ENCODE measurements around the gene SBK2.
"Not testable (repeated sequence)": the region's sequence is repeated elsewhere in the genome, so short reads cannot be mapped to it uniquely, and the experiment has no call there.

SBK2 gene

DNA sequence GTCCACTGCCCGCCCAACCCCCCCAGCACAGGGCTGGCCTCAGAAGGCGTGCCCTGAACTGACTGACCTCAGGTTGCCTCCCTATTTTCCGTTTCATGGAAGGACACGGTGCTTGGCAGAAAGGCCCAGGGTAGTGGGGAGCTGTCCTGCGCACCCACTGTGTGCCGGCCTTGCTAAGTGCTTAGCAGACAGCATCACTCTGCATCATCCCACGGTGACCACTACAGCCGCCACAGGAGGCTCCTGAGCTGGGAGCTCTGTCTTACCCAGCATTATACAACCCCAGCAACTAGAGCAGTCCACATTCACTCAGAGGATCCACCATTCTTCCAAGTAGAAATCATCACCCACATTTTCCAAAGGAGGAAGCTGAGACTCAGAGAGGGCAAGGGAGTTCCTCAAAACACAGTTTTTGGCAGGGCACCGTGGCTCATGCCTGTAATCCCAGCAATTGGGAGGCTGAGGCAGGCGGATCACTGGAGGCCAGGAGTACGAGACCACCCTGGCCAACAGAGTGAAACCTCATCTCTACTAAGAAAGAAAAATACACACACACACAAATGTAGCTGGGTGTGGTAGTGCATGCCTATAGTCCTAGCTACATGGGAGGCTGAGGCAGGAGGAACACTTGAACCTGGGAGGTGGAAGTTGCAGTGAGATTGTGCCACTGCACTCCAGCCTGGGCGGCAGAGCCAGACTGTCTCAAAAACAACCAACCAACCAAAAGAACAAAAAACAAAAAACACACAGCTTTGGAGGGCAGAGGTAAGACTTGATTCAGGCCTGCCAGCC is 1.6 kb downstream of the SBK2 start:
- DNase-seq, result no peak

DNA sequence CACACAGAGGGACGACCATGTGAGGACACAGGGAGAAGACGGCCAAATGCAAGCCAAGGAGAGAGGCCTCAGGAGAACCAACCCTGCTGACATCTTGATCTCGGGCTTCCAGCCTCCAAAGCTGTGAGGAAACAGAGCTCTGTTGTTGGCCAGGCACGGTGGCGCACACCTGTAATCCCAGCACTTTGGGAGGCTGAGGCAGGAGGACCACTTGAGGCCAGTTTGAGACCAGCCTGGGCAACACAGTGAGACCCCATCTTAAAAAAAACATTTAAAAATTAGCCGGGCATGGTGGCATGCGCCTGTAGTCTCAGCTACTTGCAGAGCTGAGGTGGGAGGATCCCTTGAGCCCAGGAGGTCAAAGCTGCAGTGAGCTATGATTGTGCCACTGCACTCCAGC is 2.7 kb downstream of the SBK2 start:
- not testable (repeated sequence) for DNase-seq

DNA sequence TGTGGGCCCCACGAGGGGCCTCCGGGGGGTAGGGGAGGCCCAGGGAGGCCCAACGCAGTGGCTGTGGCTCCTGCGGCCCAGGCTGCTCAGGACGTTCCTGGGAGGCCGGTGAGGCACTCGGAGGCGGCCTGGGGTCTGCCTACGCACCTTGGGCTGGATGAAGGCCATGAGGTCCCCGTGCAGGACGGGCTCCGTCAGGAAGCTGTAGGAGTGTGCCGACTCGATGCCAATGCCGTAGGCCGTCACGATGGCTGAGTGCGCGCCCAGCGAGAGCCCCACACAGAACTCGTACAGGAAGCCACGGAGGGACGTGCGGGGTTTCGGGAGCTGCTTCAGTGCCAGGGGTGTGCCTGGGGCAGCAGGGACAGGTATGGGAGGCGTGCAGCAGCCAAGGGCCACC is 5.9 kb downstream of the SBK2 start:
- no peak for DNase-seq

DNA sequence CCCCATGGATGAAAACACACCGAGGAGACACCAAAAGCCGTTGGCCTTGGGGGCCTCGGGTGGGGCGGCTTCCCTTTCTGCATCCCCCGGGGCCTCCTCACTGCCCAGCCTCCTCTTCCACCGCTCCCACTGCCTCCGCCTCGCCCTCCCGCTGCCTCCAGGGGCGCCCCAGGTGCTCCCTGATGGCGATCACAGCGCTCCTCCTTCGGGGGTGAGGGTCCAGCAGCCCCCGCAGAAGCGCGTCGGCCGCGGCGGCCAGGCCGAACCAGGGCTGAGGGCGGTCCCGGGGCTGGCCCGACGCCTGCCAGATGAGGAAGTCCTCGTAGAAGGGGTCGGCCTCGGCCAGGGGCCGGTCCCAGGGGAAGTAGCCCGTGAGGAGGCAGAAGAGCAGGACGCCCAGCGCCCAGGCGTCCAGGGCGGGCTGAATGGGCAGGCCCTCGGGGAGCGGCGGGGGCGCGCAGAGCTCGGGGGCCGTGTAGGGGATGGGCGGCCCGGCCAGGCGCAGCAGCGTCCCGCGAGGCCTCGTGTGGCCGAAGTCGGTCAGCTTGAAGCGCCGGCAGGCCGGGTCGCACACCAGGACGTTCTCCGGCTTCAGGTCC is 7.2 kb downstream of the SBK2 start:
- no peak for DNase-seq

DNA sequence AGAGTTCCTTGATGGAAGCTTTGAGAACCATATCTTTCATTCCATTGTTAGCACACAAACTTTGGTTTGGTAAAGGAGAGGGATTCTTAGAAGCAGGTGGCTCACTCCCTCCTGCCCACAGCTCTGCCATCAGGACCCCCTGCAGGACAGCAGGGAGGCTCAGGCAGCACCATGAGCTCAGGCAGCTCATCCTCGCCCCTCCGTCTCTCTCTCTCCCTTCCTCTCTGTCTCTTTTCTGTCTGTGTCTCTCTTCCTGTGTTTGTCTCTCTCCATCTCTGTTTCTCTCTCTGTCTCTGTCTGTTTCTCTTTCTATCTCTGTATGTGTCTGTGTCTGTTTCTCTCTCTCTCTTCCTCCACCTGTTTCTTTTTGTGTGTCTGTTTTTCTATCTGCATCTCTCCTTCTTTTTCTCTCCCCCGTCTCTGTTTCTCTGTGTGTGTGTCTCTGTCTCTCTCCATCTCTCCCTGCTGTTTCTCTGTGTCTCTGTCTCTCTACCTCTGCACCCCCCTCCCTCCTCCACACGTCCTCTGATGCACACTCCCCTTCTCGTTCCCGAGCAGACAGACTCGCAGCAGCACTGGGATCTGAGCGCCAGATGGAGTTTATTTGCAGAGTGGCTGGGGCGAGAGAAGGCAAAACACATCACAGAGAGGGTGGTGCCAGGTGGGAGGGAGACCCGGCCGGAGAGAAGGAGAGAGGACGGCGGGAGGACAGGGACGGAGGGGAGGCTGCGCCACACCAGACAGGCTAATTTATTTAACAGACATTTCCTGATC is 8.7 kb downstream of the SBK2 start:
- DNase-seq, result no peak

DNA sequence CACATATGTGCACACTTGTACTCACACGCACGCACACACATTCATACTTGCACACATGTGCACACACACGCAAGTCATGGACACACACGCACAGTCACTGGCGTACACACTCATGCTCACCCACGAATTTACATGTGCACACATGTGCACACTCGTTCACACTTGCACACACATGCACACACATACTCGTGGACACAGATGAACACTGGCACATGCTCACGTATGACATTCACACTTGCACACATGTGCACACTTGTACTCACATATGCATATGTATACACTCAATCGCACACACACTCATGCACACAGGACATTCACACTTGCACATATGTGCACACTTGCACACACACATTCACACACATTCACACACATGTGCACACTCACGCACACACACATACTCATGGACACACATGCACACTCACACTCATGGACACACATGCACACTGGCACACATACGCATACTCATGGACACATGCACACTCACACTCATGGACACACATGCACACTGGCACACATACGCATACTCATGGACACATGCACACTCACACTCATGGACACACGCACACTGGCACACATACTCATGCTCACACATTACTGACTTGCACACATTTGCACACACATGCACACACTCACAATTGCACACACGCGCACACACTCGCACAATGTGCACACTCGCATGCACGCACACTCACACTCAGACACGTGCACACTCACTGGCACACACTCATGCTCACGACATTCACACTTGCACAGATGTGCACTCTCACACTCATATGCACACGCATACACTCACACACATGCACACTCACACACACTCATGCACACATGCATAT is 9.5 kb downstream of the SBK2 start:
- no peak for DNase-seq

DNA sequence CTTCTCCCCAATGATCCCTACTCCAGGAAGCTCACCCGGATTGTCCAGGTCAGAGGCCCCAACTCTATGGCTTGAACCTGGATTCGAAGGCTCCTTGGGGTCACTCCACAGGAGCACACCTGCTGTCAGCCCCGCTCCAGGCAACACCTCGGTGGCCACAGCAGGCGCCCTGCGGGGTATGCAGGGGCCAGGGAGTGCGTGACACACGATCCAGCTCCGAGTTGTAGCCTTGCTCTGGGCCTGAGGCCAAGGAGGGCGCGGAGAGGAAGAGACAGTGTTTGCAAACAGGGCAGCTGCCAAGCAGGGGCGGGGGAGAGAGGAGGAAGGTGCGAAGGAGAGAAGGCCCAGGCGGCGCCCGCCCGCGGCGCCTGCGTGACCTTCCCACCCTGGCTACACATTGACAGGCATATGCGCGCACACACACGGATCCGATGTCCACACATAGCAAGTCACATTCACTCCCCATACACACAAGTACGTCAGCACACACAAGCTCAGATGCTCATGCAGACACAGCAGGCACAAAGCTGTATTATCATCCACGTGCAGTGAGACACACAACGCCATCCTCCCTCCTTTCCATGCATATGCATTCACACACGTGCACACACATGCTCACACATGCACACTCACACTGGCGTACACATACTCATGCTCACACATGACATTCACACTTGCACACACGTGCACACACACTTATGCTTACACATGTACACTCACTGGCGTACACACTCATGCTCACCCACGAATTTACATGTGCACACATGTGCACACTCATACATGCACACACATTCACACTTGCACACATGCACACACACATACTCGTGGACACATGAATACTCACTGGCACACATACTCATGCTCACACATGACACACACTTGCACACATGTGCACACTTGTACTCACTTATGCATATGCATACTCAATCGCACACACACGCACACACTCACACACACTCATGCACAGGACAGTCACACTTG is 10.4 kb downstream of the SBK2 start:
- DNase-seq, result peak; percentile 71

DNA sequence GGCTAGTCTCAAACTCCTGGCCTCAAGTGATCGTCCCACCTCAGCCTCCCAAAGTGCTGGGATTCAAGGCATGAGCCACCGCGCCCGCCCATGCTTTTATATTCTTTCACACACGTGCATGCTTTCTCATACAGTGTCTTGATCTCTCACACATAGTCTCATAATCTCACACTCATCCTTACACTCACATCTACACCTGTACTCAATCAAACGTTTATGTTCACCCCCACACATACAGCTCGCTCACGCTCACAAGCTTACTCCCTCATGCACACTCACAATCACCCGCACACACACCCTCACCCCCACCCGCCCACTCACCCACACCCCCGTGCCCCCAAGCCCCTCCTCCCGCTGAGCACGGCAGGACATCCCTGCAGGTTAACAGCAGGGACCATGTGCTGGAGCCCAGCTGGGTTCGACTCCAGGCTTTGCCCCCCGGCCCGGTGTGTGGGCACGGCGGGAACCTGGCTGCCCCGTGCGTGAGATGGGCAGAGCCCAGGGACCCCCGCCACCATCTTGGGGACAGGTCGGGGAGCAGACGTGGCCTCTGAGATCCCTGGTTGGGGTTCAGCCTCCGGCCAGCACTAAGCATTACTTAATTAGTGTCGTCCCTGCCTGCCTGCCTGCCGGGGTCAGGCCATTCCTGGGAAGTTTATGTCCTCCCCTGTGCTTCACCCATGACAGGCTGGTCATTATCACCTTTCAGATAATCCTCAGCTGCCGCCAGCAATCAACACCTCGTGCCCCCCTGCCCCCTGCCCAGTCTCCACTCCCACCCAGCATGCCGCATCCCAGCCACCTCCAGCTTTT is 11.4 kb downstream of the SBK2 start:
- no peak for DNase-seq

DNA sequence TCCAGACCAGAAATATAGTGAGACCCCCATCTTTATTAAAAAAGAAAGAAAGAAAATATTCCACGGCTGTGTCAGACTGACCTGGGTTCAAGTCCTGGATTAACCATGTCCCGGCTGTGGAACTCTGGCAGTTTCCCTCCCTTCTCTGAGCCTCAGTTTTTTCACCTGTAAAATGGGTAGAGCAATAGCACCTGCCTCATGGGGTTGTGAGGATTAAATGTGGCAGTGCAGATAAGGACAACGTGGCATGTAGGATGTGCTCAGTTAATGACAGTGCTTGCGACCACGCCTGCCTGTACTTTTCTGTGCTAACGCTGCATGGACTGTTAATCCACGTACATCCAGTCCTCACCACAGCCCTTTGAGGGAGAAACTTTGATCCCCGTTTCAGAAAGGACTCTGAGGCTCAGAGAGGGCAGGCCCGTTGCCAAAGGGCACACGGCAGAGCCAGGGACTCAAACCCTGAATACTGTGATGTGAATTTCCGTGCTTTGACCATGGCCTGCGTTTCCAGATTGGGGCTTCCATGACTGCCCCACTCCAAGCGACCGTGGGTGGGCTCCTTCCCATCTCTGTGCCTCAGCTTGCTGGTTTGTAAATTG is 16.1 kb downstream of the SBK2 start:
- no peak for DNase-seq

DNA sequence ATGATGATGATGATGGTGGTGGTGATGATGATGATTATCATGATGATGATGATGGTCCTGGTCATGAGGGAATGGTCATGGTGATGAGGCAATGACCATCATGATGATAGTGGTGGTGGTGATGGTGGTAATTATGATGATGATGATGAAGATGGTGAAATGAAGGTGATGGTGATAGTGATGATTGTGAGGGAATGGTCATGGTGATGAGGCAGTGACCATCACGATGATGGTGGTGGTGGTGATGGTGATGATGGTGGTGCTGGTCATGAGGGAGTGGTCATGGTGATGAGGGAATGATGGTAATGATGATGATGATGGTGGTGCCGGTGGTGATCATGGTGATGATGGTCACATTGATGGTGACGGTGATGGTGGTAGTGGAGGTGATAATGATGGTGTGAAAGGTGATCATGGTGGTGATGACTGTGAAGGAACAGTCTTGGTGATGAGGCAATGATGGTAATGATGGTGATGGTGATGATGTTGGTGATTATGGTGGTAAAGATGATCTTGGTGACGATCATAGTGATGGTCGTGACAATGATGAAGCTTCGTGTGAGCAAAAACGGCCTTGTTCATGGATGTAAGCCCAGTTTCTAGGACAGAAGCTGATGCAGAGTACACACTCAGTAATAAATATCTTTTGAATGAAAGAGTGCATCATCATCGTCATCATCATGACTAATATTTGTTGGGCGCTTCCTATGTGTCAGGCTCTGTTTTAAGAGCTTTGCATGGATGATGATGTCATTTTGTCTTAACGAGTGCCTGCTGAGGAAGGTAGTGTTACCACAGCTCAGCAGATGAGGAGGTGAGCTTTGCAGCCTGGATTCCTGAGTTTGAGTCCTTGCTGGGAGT is 17.3 kb downstream of the SBK2 start:
- DNase-seq, result no peak

DNA sequence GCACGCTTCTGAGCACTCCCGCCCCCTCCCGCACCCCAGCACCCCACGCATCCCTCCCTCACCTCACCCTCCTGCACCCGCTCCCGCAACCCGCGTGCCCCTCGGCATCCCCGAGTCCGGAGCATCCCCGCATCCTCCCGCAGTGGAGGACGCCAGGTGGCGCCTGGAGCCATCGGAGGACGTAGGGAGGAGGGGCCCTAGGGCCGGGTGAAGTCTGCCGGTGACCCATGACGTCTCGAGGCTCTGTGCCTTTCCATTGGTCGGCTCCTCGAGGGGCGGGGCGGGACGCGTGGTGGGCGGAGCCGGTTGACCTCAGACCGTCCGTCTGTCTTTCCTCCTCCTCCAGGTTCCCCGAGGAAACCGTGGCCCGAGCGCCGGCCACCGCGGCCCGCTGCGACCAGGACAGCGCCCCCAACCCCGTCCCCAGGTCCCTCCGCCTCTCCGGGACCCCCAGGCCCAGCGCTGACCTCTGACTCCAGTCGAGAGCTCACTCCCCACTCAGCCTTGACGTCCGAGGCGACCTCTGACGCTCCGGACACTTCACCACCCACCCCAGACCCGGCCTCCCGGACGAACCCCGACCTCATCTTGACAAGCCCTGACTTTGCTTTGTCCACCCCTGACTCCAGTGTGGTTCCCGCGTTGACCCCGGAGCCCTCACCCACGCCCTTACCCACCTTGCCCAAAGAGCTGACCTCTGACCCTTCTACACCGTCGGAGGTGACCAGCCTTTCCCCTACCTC is 19.9 kb downstream of the SBK2 start:
- DNase-seq, result peak; percentile 83

DNA sequence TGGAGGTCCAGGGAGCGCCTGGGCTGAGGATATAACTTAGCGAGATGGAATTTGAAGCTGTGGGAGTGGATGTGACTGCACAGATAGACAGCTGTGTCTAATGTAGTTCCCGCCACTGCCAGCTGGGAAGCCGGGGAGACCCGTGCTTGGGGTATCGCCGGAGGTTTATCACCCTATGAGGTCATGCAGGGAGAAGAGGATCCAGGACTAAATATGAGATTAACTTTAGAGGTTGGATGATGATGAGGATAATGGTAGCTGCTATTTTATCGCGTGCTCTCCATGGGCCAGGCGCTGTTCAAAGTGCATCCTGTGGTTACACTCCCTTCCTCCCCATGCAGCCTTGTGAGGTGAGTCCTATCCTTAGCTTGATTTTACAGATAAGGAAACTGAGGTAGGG is 28.8 kb downstream of the SBK2 start:
- no peak for DNase-seq

DNA sequence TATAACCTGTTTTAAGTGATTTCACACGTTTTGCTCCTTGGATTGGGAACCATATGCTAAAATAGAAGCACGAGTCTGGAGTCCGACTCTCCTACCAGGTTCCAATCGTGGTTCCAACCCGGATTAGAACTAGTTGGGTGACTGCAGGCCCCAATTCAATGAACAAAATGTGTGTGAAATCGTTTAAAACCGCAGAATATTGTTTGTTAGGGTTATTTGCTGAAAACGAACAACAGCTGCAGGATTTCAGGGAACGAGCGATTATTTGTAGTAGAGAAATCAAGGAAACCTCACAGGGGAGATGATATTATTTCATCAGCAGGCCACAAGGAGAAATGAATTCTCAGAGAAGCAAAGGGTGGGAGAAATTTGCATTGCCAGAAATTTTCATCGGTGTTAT is 32.0 kb downstream of the SBK2 start:
- no peak for DNase-seq

DNA sequence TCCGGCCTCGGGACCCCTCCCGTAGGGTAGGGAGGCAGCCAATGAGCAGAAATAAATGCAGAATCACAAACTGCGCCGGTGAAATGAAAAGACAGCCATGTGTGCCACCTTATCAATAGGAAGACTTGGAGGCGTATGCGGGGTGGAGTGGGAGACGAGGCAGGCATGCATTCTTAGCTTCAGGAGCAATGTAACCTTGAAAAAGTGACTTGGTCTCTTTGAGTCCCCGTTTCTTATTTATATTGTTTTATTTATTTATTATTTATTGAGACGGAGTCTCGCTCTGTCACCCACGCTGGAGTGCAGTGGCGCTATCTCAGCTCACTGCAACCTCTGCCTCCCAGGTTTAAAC is 32.7 kb downstream of the SBK2 start:
- DNase-seq, result no peak

DNA sequence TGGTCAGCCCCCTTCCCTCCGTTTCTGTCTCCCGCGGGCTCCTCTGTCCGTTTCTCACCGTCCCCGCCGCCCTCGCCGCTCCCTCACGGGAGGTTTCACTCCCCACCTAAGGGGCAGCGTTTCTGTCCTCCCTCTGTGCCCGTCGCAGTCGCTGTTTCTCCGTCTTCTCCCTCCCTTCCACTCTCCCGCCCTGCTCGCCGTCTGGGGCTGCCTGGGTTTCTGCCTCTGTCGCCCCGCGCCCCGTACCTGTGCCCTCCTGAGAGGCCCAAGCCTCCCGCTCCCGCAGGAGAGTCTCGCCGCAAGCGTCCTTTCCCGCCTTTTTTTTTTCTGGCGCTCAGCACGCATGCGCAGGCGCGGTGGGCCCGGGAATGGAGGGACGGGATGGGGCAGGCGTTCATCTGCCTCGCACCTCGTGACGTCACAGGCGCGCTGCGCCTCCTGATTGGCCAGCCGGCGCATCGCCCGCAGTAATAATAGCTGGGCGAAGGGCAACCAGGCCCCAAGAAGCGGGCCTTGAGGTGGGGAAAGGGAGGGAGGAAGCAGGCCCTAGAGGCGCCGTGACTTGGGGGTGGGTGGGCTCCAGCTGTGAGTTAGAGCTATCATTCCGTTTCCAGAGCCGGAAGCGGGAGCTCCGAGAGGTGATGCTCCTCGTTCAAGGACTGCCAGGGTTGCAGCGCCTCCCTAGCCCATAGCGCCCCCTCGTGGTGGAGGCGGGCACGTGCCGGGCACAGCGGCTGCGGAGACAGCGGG is 33.3 kb downstream of the SBK2 start:
- peak; percentile 90 for DNase-seq

DNA sequence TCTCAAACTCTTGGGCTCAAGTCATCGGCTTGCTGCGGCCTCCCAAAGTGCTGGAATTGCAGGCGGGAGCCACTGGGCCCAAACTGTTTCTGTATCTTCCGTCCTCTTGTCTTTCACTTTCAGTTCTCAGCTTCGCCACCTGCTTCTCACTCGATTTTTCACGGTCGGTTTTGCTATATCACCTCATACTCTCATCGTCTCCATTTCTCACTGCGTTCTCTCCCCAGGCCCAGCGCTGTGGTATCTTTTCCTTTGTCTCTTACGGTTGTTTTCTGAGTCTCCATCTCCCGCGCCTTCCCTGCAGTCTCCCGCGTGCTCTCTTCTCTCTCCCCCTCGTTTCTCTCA is 33.8 kb downstream of the SBK2 start:
- no peak for DNase-seq

DNA sequence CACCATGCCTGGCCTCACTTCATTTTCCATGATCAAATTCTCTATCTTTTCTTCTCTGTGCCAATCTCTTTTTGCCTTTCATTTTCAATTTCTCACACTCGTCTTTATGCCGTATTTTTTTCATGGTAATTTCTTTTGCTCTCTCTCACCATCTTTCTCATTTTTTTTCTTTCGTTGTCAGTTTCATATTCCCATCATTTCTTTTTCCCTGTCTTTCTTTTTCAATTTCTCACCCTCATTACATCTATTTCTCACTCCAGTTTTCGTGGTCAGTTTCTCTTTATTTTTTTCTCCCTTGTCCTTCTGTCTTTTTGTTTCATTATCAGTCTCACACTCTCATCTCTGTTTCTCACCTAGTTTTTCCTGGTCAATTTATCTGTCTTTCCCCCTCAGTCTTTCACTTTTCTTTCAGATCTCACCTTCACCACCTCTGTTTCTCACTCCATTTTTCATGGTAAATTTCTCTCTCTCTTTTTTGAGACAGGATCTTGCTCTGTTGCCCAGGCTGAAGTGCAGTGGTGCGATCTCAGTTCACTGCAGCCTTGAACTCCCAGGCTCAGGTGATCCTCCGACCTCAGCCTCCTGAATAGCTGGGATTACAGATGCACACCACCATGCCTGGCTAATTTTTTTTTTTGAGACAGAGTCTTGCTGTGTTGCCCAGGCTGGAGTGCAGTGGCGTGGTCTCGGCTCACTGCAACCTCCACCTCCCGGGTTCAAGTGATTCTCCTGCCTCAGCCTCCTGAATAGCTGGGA is 34.6 kb downstream of the SBK2 start:
- no peak for DNase-seq
